ENCODE results near the gene CACNB1. TPM values are rescaled to one million over a fixed set of nuclear protein-coding genes. Genes with fewer than 3 reads are reported as not detected.

CACNB1 gene
- total RNA-seq, 1 experiment from 2014 or later = 4.3 TPM

- Histone ChIP-seq H3K4me3 (ENCODE audit: low read length) (no peak overlapping the region), H4K20me1 (ENCODE audit: low read length) (no peaks in the 10 kb centered on the region), H3K79me2 (ENCODE audit: low read length) (no peaks in the 10 kb centered on the region), H3K9me2 (replicated peaks; ENCODE audit: low read length) (no peaks in the 10 kb centered on the region), H3K9me3 (ENCODE audit: low read length) (no peaks in the 10 kb centered on the region), H3K9ac (ENCODE audit: low read length) (no peak overlapping the region), H3K36me3 (ENCODE audit: low read depth, low read length) (no peaks in the 10 kb centered on the region), H3F3A (ENCODE audit: low read length, unreplicated experiment) (no peaks in the 10 kb centered on the region), H3K4me1 (ENCODE audit: insufficient read depth, low read length) (peaks cover 3% of the 10 kb centered on the region; the same call in 1 of the 2 replicates), H3K27ac (ENCODE audit: low read length) (no peak overlapping the region), H3K4me2 (ENCODE audit: low read length) (no peak overlapping the region), H2AFZ (ENCODE audit: low read length) (no peak overlapping the region), H3K27me3 (ENCODE audit: low read length) (no peaks in the 10 kb centered on the region)
- intact Hi-C loops (cut with micrococcal nuclease) = no loop called here
- ATAC-seq = no peak
- ChIA-PET CTCF (no interaction called here), POLR2A (ENCODE audit: unreplicated experiment) (no interaction called here)
- no TSS peak for BruUV-seq (replicated peaks)
- TF ChIP-seq EZH2 (IDR thresholded peaks at IDR 0.05; ENCODE audit: low read length, unreplicated experiment) (no peak), EZH2phosphoT487 (IDR thresholded peaks at IDR 0.05; ENCODE audit: borderline replicate concordance, low read length) (no peak)
- TF ChIP-seq, protein P1, sequence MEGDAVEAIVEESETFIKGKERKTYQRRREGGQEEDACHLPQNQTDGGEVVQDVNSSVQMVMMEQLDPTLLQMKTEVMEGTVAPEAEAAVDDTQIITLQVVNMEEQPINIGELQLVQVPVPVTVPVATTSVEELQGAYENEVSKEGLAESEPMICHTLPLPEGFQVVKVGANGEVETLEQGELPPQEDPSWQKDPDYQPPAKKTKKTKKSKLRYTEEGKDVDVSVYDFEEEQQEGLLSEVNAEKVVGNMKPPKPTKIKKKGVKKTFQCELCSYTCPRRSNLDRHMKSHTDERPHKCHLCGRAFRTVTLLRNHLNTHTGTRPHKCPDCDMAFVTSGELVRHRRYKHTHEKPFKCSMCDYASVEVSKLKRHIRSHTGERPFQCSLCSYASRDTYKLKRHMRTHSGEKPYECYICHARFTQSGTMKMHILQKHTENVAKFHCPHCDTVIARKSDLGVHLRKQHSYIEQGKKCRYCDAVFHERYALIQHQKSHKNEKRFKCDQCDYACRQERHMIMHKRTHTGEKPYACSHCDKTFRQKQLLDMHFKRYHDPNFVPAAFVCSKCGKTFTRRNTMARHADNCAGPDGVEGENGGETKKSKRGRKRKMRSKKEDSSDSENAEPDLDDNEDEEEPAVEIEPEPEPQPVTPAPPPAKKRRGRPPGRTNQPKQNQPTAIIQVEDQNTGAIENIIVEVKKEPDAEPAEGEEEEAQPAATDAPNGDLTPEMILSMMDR (conservative IDR thresholded peaks at IDR 0.05; ENCODE audit: low read depth, low read length) = no peak
- peak; percentile 22 for DNase-seq
These were observed 53.0 kb downstream of the CACNB1 start for GRCh38 chr17:39144416-39144840.

DNA sequence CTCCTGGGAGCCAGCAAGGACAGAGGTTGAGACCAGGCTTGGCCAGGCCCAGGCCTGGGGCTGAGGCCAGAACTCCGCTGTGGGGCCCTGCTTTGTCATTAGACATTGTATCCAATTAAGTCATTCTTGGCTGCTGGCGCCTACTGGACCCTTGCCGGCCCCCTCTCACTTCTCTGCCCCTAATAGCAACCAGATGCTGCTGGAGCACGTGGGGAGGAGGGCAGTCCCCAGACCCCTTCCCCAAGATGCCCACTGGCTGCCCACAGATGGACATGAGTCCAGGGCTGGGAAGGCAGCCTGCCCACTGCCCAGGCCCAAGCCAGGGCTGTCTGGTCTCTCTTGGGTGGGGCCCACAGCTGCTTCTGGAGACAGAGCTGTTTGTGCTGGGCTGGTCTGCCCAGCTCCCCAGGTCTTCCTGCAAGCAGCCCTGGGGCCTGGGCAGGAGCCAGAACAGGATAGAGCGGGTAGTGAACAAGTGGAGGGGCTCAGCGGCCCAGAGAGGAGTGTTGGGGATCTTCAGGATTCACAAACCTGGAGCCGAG lies 53.8 kb downstream of the CACNB1 start:
- H3K4me3 ChIP-seq (ENCODE audit: low read length) = no peak overlapping the region
- H3F3A ChIP-seq (ENCODE audit: low read length, unreplicated experiment) = no peaks in the 10 kb centered on the region
- no peaks in the 10 kb centered on the region for H3K36me3 ChIP-seq (ENCODE audit: low read depth, low read length)
- no peak overlapping the region for H3K9ac ChIP-seq (ENCODE audit: low read length)
- ChIA-PET POLR2A (ENCODE audit: unreplicated experiment) (no interaction called here), CTCF (no interaction called here)
- no peak for ATAC-seq
- H3K9me2 ChIP-seq (replicated peaks; ENCODE audit: low read length) = no peaks in the 10 kb centered on the region
- no peak for DNase-seq
- no peaks in the 10 kb centered on the region for H3K79me2 ChIP-seq (ENCODE audit: low read length)
- H3K27ac ChIP-seq (ENCODE audit: low read length) = no peak overlapping the region
- H4K20me1 ChIP-seq (ENCODE audit: low read length) = no peaks in the 10 kb centered on the region
- no peaks in the 10 kb centered on the region for H3K27me3 ChIP-seq (ENCODE audit: low read length)
- TF ChIP-seq, protein P1 (conservative IDR thresholded peaks at IDR 0.05; ENCODE audit: low read depth, low read length) = no peak
- TF ChIP-seq EZH2phosphoT487 (IDR thresholded peaks at IDR 0.05; ENCODE audit: borderline replicate concordance, low read length) (no peak), EZH2 (IDR thresholded peaks at IDR 0.05; ENCODE audit: low read length, unreplicated experiment) (no peak)
- BruUV-seq (replicated peaks) = no TSS peak
- no peaks in the 10 kb centered on the region for H3K9me3 ChIP-seq (ENCODE audit: low read length)
- no peak overlapping the region for H2AFZ ChIP-seq (ENCODE audit: low read length)
- H3K4me2 ChIP-seq (ENCODE audit: low read length) = no peak overlapping the region
- intact Hi-C loops (cut with micrococcal nuclease) = no loop called here
- peaks cover 9% of the 10 kb centered on the region; the same call in 1 of the 2 replicates for H3K4me1 ChIP-seq (ENCODE audit: insufficient read depth, low read length)

DNA sequence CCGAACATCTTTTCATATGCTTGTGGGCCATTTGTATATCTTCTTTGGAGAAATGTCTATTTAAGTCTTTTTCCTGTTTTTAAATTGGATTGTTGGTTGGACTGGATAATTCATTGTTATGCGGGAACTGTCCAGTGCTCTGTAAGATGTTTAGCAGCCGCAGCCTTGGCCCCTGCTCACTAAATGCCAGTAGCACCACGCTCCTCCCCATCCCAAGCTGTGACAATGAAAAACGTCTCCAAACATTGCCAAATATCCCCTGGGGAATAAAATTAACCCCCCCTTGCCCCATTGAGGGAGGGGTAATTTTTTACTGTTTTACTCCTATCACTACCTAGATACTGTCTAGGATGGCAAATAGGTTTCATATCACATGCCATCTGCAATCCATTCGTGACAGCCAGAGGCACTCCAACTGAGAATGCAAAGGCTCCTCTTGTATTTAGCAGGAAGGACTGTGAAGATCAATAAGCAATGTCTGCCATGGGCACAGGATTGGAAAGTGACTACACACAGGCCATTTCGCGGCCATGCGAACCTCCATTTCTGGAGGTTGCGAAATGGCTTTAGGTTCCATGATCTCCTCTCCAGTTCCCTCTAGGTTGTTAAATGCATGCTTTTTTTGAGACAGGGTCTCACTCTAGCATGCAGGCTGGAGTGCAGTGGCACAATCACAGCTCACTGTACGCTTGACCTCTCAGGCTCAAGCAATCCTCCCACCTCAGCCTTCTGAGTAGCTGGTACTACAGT lies 55.4 kb downstream of the CACNB1 start:
- CTCF ChIA-PET = no interaction called here
- H3F3A ChIP-seq (ENCODE audit: low read length, unreplicated experiment) = no peaks in the 10 kb centered on the region
- TF ChIP-seq, protein P1 (conservative IDR thresholded peaks at IDR 0.05; ENCODE audit: low read depth, low read length) = no peak
- no peak for TF ChIP-seq EZH2 (IDR thresholded peaks at IDR 0.05; ENCODE audit: low read length, unreplicated experiment)
- no peak for TF ChIP-seq EZH2phosphoT487 (IDR thresholded peaks at IDR 0.05; ENCODE audit: borderline replicate concordance, low read length)
- H3K4me1 ChIP-seq (ENCODE audit: insufficient read depth, low read length) = peaks cover 9% of the 10 kb centered on the region; the same call in 1 of the 2 replicates
- no peaks in the 10 kb centered on the region for H3K9me2 ChIP-seq (replicated peaks; ENCODE audit: low read length)
- BruUV-seq (replicated peaks) = no TSS peak
- no peak overlapping the region for H3K27ac ChIP-seq (ENCODE audit: low read length)
- ATAC-seq = no peak
- H3K4me2 ChIP-seq (ENCODE audit: low read length) = no peak overlapping the region
- no peaks in the 10 kb centered on the region for H4K20me1 ChIP-seq (ENCODE audit: low read length)
- POLR2A ChIA-PET (ENCODE audit: unreplicated experiment) = no interaction called here
- H3K27me3 ChIP-seq (ENCODE audit: low read length) = no peaks in the 10 kb centered on the region
- DNase-seq = no peak
- intact Hi-C loops (cut with micrococcal nuclease) = no loop called here
- no peak overlapping the region for H2AFZ ChIP-seq (ENCODE audit: low read length)
- no peak overlapping the region for H3K9ac ChIP-seq (ENCODE audit: low read length)
- no peaks in the 10 kb centered on the region for H3K79me2 ChIP-seq (ENCODE audit: low read length)
- H3K9me3 ChIP-seq (ENCODE audit: low read length) = no peaks in the 10 kb centered on the region
- H3K36me3 ChIP-seq (ENCODE audit: low read depth, low read length) = no peaks in the 10 kb centered on the region
- H3K4me3 ChIP-seq (ENCODE audit: low read length) = no peak overlapping the region

Measured in PC-3 (cell line).